Stimulated activated CD8-positive, alpha-beta memory T cell treated with anti-CD3 and anti-CD28 coated beads, Interleukin-12 subunit alpha, Interleukin-12 subunit beta, amount 100 ng/mL, for 1 hour (primary cell): Measurements from ENCODE around the gene TEAD1.

Experiments
- DNase-seq: peaks from one replicate; pipeline ENCODE4 v3.0.0-alpha.2; 2020; ENCODE audit warnings: low read depth

TEAD1 gene

DNA sequence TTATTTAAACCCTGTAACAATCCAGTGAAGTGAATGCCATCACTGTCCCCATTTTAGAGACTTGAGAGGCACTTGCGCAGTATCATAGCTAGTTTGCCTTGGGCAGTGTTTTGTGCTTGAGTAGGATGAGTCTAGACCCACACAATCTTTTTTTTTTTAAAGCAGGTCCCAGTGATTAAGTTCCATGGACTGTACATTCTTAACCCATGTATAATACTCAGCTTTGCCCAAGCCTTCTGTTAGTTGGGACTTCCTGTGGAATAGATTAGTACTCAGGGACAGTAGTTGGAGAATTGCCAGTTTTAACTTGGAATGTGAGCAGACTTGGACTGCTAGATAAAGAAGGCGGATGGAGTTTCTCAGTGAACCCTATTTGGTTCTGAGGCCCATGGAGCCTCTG, 226.3 kb downstream of the TEAD1 start:
- no peak for DNase-seq

DNA sequence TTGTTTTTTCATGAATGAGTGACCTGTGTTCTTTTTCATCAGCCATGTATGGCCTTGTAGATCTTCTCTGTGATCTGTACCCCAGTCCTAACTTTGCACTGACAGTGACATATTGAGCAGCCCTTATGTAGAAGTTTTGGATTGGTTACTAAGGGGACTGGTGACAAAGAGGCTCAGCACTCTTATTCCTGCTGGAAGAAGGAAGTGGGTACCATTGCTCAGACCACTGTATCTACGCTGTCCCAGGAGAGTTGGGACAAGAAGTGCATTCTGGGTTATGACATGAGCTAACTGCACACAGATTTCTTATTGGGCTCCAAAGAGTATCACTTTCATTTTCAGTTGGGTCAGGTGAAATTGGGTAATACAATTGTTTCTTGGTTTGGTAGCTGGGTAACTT, 227.1 kb downstream of the TEAD1 start:
- DNase-seq, result no peak

DNA sequence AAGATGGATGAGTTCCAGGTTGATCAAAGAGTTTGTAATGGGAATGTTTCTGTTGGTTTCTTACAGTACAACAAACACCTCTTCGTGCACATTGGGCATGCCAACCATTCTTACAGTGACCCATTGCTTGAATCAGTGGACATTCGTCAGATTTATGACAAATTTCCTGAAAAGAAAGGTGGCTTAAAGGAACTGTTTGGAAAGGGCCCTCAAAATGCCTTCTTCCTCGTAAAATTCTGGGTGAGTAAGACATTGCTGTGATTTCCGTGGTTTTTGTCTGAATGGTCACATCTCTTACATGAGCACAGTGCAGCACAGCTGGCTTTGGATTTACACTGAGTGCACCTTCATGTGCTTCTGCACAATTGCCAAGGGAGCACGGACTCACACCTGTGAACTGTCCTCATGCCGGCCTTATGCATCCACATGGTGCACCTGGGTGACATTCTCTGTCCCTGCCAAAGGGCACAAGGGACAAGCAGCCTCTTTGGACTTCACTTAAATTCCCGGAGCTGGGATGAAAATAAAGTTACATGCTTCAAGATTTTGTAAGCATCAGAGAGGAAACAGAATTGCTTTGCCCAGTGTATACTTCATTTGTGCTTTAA, 227.8 kb downstream of the TEAD1 start:
- DNase-seq, result no peak

DNA sequence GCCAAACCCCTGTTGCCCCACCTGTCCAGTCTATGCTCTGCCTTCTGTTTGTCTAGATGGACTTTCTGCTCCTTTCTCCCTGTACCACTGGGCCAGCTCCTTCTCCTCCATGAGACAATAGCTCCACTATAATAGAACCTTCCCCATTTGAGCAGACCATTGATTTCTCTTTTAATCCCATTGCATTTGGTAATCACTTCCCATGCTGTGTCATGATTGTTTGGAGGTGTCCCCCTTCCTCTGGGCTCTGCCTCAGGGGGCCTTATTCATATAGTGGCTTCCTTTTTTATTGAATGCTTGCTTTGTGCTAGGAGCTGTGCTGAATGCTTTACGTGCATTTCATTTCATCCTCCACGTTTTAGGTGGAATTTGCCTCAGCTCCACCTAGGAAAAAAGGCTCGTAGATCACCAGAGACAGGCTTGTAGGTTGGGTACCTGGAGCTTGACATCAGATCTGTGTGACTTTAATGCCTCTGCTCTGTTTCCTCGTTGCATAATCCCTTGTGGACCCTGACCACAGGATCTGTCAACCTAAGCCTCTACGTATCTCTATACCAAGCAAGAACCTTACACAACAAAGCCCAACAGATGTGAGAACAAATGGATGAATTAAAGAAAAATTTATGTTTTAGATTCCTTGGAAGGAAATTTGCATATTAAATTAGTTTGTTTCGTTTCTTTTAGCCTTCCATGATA, 228.7 kb downstream of the TEAD1 start:
- no peak for DNase-seq

DNA sequence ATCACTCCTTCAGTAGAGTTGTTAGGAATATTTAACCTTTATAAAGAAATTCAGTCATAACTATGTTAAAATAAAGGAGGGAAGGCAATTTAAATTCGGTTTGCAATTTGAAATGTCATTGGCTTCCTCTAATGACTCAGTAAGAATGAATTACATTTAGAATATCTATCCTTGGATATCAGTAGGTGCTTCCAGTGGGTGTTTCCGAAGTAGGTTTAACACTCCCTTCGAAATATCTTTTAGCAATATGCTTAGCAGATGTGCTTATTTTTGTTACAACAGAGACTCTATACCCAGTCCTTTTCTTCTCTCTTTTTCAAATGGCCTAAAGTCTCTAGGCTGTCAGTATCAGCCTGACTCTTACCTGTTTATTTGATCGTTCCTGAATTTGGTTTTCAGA, 231.2 kb downstream of the TEAD1 start:
- DNase-seq, result no peak

DNA sequence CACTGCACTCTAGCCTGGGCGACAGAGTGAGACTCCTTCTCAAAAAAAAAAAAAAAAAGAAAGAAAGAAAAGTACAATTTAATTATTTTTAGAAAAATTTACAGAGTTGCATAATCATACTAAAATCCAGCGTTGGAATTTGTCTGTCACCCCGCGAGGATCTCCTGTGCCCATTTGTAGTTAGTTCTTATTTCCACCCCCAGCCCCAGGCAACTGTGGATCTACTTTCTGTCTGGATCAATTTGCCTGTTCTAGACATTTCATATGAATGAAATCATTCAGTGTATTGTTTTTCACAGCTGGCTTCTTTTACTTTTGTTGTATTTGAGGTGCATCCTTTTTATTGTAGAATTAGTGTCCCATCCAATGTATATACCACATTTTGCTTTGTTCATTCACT, 232.3 kb downstream of the TEAD1 start:
- DNase-seq, result no peak

DNA sequence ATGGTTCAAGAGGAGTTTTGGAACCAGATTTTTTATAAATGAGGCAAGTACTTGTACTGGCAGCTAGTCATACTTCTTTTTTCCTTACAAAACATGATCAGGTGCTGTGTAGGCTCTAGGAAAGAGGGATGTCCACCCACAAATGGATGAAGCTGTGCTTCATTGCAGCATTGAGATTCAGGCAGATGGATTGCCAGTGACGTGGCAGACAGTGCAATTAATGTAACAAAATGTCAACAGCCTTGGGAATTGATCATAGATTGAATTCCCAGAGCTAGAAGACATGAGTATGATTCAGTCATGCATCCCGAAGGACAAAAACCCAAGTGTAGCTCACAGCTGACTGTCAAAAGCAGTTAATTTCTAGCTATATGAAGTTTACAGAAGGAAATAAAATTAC, 235.7 kb downstream of the TEAD1 start:
- no peak for DNase-seq

DNA sequence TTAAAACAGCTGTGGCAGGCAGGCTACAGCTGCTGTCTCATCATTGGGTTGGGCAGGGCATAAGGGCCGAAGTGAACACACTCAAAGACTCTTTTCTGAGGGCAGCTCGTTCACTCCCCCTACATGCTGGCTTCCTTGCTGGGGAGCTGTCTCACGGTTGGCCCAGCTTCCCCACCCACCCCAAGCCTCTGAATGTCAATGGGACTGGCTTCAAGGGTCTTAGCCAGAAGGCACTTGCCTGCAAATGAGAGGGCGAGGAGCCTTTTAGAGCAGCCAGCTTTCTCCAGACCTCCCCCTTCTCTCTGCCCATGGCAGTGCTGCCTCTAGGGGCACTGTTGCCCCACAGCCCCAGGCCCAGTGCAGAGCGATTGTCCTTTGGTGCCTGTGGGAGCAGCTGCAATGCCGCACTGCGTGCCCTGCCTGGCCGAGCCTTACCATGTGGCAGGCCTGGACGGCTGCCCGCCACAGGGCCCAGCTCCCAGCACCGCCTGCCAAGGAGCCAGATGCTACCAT, 240.2 kb downstream of the TEAD1 start:
- DNase-seq, result no peak

DNA sequence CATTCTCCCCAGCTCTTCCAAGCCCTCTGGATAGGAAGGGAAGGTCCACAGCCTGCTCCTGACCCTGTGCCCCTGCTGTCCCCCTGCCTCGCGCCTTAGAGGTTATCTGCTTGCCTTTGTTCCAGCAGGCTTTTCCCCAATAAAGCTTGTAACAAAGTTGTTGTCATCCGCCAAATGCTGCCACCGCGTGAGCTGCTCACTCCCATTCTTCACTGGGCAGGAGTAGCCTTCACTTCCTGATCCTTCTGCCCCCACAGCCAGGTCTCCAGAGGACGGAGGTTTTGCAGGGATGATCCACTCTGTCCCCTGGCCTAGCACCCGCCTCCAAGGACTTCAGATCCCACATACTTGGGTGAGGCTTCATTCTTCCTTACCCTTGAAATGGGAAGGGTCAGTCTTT, 240.9 kb downstream of the TEAD1 start:
- DNase-seq, result no peak

DNA sequence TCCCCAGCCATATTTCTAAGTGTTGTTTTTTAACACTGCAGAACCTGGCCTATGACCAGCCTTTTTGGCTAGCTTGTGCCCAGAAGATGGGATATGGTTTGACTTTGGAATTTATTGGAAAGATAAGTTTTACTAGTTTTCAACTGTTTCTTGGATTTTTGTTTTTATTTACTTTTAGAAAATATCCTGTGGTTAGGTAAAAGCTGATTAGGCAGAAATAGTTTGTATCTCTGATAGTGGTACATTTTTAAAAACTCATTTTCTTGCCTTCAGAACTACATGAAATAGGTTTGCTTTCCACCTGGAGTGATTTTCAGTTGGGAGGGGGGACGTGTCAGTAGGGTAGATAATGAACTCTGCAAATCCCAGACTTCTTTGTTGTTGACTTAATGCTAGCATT, 243.6 kb downstream of the TEAD1 start:
- DNase-seq, result no peak

DNA sequence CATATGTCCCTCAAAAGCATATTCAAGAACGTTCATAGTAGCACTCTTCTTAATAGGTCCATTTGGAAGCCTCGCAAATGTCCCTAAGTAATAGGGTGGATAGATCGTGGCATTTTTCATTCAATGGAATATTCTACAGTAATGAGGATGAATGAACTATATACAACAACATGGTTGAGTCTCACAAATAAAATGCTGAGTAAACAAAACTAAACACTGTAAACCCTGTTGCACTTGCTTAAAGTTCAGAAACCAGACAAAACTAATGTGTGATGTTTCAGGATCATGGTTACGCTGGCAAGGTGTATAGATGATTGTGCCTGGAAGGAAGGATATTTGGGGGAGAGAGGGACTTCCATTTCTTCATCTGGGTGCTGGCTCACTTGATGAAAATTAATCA, 244.4 kb downstream of the TEAD1 start:
- DNase-seq, result no peak

DNA sequence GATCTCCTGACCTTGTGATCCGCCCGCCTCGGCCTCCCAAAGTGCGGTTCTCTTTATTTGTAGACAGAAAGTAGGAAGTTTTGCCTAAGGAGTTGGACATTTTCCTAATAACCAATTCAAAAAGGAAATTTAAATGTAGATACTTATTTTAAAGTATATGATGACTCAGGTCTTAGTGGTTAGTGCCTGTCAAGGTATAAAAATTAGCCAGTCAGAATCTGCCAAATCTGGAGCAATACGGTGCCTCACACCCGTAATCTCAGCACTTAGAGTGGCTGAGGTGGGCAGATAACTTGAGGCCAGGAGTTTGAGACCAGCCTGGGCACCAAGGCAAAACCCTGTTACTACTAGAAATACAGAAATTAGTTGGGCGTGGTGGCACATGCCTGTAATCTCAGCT, 248.2 kb downstream of the TEAD1 start:
- DNase-seq, result no peak

DNA sequence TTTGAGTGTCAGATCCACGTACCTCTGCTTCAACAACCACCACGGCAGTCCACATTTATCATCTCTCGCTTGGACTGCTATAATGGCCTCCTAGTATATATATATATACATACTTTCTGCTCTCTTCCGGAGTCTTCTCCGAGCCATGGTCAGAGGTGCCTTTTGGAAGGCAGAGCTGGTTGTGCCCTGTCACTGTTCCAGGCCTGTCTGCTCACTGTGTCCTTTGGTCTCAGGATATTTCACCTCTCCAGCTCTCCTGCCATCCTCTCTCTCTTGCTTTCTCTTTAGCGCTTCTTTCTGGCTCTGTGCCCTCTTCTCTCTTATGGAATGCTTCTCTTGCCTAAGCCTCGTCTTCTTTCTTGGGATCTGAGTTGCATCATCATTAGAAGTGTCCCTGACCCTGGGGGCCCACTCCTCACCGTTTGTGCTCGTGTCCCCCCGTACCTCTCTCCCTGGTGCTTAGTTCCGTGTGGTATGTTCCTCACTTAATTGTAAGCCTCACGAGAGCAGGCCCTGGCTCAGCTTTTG, 248.8 kb downstream of the TEAD1 start:
- no peak for DNase-seq

DNA sequence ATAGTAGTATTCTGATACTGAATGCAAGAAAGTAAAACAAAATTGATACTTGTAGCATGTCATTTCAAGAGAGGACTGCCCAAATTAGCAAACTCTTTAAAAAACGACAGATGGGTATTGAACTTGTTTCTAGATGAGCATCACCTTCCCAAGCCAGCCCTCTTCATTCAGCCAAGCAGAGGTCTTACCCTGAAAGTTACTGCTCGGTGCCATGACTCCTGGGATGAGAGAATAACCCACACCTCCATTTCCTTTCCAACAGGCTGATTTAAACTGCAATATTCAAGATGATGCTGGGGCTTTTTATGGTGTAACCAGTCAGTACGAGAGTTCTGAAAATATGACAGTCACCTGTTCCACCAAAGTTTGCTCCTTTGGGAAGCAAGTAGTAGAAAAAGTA, 250.4 kb downstream of the TEAD1 start:
- DNase-seq, result no peak

DNA sequence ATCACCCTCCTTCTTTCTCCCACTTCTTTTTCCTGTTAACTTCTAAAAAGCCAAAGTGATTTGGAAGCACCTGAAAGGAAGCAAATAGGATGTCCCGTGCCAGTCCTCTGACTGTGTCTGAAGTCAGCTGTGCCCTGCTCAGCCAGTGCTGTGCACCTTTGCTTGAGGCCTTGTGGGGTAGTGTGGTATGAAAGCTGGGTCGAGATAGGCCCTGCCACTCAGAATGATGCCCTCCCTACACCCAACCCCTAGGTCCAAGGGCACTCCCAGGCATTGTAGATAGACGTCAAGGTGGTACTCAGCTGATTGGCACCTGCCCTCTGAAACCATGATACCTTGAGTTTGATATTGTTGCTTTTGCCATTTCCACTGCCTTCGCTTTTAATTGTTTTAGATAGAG, 251.3 kb downstream of the TEAD1 start:
- DNase-seq, result no peak

DNA sequence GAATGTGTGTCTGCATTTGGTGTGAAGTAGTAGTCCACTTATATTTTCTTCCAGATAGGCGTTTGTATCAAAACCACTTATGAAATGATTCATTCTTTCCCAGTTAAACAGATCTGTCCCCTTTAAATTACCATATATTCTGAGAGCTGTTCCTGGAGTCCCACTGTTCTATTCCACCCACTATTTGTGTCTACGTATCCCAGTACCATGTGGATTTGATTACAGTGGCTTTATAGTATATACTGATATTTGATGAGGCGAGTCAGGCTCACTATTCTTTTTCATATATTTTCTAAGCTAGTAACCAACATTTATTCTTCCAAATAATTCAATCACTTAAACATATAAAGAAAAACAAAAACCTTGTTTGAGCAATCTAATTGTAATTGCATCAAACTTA, 253.0 kb downstream of the TEAD1 start:
- DNase-seq, result no peak

DNA sequence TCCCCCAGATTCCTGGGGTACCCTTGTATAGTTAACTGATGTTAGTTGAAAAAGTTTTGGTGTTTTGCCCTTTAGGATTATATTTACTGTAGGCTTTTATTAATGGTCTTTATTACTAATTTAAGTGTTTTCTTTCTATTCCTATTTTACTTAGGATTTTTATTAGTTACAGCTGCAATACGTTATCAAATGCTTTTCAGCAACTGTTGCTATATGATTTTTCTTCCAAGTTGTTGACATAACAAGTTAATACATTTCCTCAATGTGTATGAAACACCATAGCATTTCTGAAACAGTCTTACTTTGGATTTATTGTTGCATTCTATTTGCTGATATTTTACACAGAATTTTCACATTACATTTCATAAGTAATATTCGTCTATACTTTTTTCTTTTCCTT, 253.7 kb downstream of the TEAD1 start:
- DNase-seq, result no peak

DNA sequence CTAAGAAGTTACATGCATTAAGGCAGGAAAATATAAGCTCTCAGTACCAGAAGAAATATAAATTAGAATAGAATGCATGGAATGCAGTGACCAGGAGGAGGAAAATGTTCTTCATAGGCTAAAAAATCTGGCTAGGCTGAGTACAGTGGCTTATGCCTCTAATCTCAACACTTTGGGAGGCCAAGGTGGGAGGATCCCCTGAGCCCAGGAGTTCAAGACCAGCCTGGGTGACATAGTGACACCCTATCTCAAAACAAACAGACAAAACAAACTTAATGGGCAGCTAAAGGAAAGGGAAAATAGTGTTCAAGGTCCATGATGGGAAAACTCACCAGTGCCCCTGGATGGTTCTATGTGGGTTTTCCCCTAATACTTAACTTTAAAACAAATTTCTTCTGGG, 256.6 kb downstream of the TEAD1 start:
- no peak for DNase-seq

DNA sequence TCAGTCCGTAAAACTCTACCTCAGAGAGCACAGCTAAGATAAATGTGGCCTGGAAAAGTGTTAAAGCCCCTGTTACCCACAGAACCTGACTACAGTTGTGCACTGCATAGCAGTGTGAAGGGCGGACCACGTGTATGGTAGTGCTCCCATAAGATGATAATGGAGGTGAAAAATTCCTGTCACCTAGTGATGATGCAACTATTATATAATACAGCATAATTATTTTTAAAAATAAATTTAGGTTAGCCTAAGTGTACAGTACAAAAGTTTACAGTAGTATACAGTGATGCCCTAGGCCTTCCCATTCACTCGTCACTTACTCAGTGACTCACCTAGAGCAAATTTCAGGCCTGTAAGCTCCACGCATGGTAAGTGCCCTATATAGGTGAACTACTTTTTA, 258.3 kb downstream of the TEAD1 start:
- no peak for DNase-seq

DNA sequence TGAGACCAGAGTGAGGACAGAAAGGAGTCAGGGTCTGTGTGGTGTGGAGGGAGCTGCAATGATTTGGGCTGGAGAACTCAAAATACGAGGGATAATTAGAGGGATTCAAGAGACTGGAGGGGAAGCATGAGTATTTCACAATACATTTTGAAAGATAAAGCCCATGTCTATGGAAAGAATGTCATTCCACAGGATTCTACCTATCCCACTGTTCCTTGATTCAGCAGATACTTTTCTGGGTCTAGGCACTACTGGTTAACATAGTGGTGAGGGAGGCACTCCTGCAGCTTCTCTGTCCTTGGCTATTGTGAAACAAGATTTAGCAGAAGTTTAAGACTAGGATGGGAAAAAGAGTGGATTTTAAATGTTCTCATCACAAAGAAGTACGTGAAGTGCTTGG, 262.0 kb downstream of the TEAD1 start:
- no peak for DNase-seq

DNA sequence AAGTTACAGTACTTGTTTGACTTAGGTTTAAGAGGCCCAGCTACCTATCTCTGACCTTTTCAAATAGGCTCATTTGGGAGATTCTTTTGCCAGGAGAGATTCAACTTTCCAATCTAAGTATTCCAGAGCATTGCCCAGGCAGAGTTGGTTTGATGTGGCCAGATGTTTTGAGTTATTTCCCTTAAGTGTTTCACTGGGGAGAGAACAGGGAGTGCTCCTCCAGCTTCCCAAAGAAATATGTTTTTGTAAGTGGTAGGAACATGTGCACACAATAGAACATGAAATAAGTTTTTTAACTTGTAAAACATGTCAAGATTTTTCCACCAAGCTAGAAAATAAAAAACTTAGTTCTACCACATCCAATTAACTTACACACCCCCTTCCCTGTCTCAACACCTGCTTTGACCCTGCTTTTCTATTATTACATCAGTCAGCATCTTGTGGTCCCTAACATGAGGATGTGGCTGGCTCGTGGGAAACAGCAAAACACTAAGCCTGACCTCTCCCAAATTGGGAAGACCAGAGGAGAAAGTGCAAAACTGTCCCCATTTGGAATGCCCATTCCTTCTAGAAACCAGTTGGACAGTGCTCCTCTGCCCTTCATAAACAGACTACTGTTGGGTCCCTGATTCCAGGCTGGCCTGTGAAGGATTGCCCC, 264.5 kb downstream of the TEAD1 start:
- no peak for DNase-seq

DNA sequence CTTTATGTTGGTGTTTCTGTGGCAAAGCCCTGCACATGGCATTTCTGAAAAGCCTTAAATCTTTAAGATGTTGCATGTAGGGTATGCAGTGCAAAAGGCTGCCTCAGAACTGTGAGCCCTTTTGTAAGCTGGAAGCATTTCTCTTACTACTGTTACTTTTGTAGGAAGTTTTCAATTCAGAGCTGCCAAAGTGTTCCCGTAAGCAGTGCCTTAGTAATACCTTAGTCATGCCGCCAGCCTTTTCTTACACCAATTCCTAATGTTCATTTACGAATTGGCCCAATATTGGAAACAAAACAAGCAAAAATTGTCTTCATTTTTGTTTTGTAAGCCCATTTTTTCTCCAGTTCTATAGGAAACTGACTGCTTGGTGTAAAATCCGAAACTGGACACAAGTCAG, 267.4 kb downstream of the TEAD1 start:
- DNase-seq, result no peak

DNA sequence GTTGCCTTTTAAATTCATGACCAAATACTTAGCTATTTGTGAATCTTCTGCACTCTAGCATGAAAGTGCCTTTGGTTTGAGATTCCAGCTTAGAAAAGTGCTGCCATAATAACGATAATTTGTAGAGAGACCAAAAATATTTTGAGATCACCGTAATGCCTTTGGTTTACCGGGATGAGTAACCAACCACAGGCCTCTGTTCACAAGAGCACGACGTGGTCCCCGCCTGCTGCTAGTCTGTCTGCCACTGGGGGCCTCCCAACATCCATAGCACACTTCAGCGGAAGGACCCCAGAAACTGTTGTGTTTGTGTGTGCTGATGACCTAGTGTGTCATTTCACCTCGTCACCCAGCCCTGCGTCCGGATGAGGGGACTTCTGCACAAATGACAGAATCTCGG, 267.9 kb downstream of the TEAD1 start:
- DNase-seq, result no peak
